Measurements from ENCODE around the gene ATP8A2.

ATP8A2 gene

DNA sequence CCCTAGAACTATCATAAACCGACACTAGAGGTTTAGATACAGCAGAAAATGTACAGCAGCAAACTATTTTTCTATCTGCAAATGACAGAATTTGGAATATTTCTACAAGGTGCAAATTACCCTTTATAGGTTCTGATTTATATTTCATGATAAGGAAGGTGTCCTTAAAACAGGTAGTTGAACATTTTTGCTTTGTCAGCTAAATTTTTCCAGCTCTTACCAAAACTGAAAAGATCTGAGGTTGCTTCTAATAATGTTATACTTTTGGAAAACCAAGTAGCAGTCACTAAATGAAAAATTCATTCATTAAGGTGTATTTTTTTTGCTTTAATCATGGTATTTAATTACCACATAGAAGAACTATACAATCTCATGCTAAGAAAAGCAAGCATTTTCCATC lies 671.0 kb downstream of the ATP8A2 start:
- no peak for DNase-seq (ENCODE audit: low read depth)
- no peak overlapping the region for H3K4me3 ChIP-seq (ENCODE audit: low read depth, low read length)
- no peak for TF ChIP-seq POLR2A (IDR thresholded peaks at IDR 0.05; ENCODE audit: extremely low read depth, insufficient read length)
- TF ChIP-seq, protein P1, sequence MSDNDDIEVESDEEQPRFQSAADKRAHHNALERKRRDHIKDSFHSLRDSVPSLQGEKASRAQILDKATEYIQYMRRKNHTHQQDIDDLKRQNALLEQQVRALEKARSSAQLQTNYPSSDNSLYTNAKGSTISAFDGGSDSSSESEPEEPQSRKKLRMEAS (IDR thresholded peaks at IDR 0.05; ENCODE audit: low read depth, low read length): no peak
- TF ChIP-seq MYC (IDR thresholded peaks at IDR 0.05; ENCODE audit: low read depth, low read length): no peak
- no peak for TF ChIP-seq CTCF (IDR thresholded peaks at IDR 0.05; ENCODE audit: low read depth, low read length)

DNA sequence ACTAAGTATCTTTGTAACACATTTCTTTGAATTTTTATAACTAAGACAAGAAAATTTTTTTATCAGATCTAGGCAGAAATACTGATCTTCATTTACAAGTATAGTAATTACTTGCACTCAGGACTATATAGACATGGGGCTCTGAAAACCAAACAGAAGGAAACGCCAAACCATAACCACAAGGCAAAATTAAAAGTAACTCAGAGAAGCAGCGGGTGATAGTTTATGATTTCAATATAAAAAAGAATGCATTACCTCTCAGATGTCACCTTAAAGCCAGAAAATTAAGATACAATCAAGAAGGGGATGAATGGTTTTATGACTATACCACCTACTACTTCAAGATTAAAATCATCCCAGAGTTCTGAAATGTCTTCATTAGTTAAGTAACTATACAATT lies 673.4 kb downstream of the ATP8A2 start:
- TF ChIP-seq MYC (IDR thresholded peaks at IDR 0.05; ENCODE audit: low read depth, low read length) (no peak), CTCF (IDR thresholded peaks at IDR 0.05; ENCODE audit: low read depth, low read length) (no peak), POLR2A (IDR thresholded peaks at IDR 0.05; ENCODE audit: extremely low read depth, insufficient read length) (no peak)
- TF ChIP-seq, protein P1 (IDR thresholded peaks at IDR 0.05; ENCODE audit: low read depth, low read length): no peak

GRCh38 chr13:26046639-26047038 lies 674.9 kb downstream of the ATP8A2 start:
- no peak overlapping the region for H3K4me3 ChIP-seq (ENCODE audit: low read depth, low read length)
- no peak for TF ChIP-seq POLR2A (IDR thresholded peaks at IDR 0.05; ENCODE audit: extremely low read depth, insufficient read length)
- TF ChIP-seq, protein P1 (IDR thresholded peaks at IDR 0.05; ENCODE audit: low read depth, low read length): no peak
- no peak for TF ChIP-seq CTCF (IDR thresholded peaks at IDR 0.05; ENCODE audit: low read depth, low read length)
- no peak for TF ChIP-seq MYC (IDR thresholded peaks at IDR 0.05; ENCODE audit: low read depth, low read length)
- no peak for DNase-seq (ENCODE audit: low read depth)

More for the DNA sequence above, 673.4 kb downstream of the ATP8A2 start:
- H3K4me3 ChIP-seq (ENCODE audit: low read depth, low read length): no peak overlapping the region
- DNase-seq (ENCODE audit: low read depth): no peak

DNA sequence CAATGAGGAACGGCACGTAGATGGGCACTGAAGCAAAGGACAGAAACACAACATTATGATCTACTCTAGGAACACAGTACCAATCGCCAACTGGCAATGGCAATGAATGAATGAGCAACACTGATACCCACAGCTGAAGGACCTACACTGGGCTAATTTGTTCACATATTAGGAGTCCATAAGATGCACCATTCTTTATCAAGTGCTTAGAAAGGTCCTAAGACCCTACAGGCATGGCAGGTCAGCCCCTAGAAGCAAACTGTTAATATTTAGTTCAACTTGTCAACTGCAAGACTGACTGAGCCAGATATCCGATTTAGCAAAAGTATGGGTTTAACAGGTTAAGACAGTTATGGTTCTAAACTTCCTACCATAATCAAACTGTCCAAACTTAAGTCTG lies 675.3 kb downstream of the ATP8A2 start:
- H3K4me3 ChIP-seq (ENCODE audit: low read depth, low read length): no peak overlapping the region
- DNase-seq (ENCODE audit: low read depth): no peak

GRCh38 chr13:26048741-26049140 lies 677.0 kb downstream of the ATP8A2 start:
- no peak overlapping the region for H3K4me3 ChIP-seq (ENCODE audit: low read depth, low read length)
- no peak for DNase-seq (ENCODE audit: low read depth)
- TF ChIP-seq MYC (IDR thresholded peaks at IDR 0.05; ENCODE audit: low read depth, low read length) (no peak), CTCF (IDR thresholded peaks at IDR 0.05; ENCODE audit: low read depth, low read length) (no peak), POLR2A (IDR thresholded peaks at IDR 0.05; ENCODE audit: extremely low read depth, insufficient read length) (no peak)
- TF ChIP-seq, protein P1 (IDR thresholded peaks at IDR 0.05; ENCODE audit: low read depth, low read length): no peak

More for the DNA sequence above, 675.3 kb downstream of the ATP8A2 start:
- TF ChIP-seq POLR2A (IDR thresholded peaks at IDR 0.05; ENCODE audit: extremely low read depth, insufficient read length): no peak
- TF ChIP-seq CTCF (IDR thresholded peaks at IDR 0.05; ENCODE audit: low read depth, low read length): no peak
- no peak for TF ChIP-seq MYC (IDR thresholded peaks at IDR 0.05; ENCODE audit: low read depth, low read length)
- TF ChIP-seq, protein P1 (IDR thresholded peaks at IDR 0.05; ENCODE audit: low read depth, low read length): no peak

All from NB4 (cell line).